WTC11 (cell line): ENCODE results near the gene HID1.

ENCODE experiments used
- CBFB ChIP-seq: sonication (generic); formaldehyde crosslinking; IDR thresholded peaks from 2 replicates; pipeline ENCODE4 v1.8.1; 2022; ENCODE audit warnings: mild to moderate bottlenecking, low read depth, missing genetic modification reagents
- ELF4 ChIP-seq: sonication (generic); formaldehyde crosslinking; IDR thresholded peaks from 2 replicates; pipeline ENCODE4 v1.8.1; 2022; ENCODE audit warnings: low read depth, mild to moderate bottlenecking, moderate library complexity, missing genetic modification reagents
- ESRRA ChIP-seq: sonication (generic); formaldehyde crosslinking; IDR thresholded peaks from 2 replicates; pipeline ENCODE4 v1.8.1; 2022; ENCODE audit warnings: mild to moderate bottlenecking, missing genetic modification reagents, borderline replicate concordance
- HMGA2 ChIP-seq: fragments of 250-450 bp; sonication (Bioruptor Pico); IDR thresholded peaks from 2 replicates; pipeline ENCODE4 v1.4.0; 2021; ENCODE audit warnings: mild to moderate bottlenecking, moderate library complexity
- ZNF121 ChIP-seq: sonication (generic); formaldehyde crosslinking; IDR thresholded peaks from 2 replicates; pipeline ENCODE4 v1.8.0; 2023; ENCODE audit warnings: missing genetic modification reagents
- TF ChIP-seq, protein P1 (sequence below): fragments of 200-600 bp; IDR thresholded peaks from 2 replicates; pipeline ENCODE4 v1.8.0; 2022; ENCODE audit warnings: antibody characterized with exemption
- TF ChIP-seq, protein P2 (sequence below): sonication (generic); formaldehyde crosslinking; IDR thresholded peaks from 2 replicates; pipeline ENCODE4 v1.8.1; 2023; ENCODE audit warnings: mild to moderate bottlenecking, missing genetic modification reagents

DNA sequence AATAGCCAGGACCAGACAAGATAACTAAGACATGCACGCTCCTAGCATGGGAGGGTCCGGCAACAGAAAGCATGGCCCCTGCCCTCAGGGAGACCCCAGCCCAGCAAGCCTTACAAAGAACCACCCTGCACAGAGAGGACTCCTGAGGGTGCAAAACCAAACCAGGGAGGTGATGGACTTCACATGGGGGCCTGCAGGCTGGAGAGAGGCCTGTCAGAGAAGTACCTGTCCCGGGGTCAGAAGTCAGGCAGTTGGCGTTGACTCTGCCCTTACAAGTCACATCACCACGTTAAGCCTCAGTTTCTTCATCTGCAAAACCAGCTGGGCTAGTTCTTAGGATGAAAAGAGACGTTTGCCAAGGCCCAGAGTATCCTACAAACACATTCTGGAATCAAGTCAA is 43.8 kb downstream of the HID1 start:
- no peak for TF ChIP-seq HMGA2 (CRISPR knock-in tag)
- TF ChIP-seq, protein P1, sequence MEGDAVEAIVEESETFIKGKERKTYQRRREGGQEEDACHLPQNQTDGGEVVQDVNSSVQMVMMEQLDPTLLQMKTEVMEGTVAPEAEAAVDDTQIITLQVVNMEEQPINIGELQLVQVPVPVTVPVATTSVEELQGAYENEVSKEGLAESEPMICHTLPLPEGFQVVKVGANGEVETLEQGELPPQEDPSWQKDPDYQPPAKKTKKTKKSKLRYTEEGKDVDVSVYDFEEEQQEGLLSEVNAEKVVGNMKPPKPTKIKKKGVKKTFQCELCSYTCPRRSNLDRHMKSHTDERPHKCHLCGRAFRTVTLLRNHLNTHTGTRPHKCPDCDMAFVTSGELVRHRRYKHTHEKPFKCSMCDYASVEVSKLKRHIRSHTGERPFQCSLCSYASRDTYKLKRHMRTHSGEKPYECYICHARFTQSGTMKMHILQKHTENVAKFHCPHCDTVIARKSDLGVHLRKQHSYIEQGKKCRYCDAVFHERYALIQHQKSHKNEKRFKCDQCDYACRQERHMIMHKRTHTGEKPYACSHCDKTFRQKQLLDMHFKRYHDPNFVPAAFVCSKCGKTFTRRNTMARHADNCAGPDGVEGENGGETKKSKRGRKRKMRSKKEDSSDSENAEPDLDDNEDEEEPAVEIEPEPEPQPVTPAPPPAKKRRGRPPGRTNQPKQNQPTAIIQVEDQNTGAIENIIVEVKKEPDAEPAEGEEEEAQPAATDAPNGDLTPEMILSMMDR: no peak
- TF ChIP-seq, protein P2, sequence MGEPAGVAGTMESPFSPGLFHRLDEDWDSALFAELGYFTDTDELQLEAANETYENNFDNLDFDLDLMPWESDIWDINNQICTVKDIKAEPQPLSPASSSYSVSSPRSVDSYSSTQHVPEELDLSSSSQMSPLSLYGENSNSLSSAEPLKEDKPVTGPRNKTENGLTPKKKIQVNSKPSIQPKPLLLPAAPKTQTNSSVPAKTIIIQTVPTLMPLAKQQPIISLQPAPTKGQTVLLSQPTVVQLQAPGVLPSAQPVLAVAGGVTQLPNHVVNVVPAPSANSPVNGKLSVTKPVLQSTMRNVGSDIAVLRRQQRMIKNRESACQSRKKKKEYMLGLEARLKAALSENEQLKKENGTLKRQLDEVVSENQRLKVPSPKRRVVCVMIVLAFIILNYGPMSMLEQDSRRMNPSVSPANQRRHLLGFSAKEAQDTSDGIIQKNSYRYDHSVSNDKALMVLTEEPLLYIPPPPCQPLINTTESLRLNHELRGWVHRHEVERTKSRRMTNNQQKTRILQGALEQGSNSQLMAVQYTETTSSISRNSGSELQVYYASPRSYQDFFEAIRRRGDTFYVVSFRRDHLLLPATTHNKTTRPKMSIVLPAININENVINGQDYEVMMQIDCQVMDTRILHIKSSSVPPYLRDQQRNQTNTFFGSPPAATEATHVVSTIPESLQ (CRISPR knock-in tag): no peak
- no peak for TF ChIP-seq ESRRA
- TF ChIP-seq CBFB (CRISPR knock-in tag): no peak
- TF ChIP-seq ELF4 (CRISPR knock-in tag): no peak
- no peak for TF ChIP-seq ZNF121 (CRISPR knock-in tag)
